Islet of Langerhans (tissue), 1 donor: Measurements from ENCODE around the gene POLR3G.

ENCODE experiments used
- FAIRE-seq: peaks from one replicate; lab custom pipeline; 2011; peaks lifted over from hg19 to GRCh38; lab: Jason Lieb, UNC

Gene POLR3G

GRCh38 chr5:90551376-90551775, 76.7 kb downstream of the POLR3G start:
- FAIRE-seq: no peak

GRCh38 chr5:90553711-90554110, 79.0 kb downstream of the POLR3G start:
- FAIRE-seq: no peak

- FAIRE-seq: no peak
These were observed 79.8 kb downstream of the POLR3G start for GRCh38 chr5:90554358-90555006.

GRCh38 chr5:90555666-90556065, 81.0 kb downstream of the POLR3G start:
- FAIRE-seq: no peak

- FAIRE-seq: no peak
These were observed 82.7 kb downstream of the POLR3G start for GRCh38 chr5:90557391-90557790.

- FAIRE-seq: no peak
These were observed 83.2 kb downstream of the POLR3G start for GRCh38 chr5:90557871-90558270.

GRCh38 chr5:90558344-90559192, 83.9 kb downstream of the POLR3G start, which contains the start of gene ADGRV1:
TSS of gene ADGRV1 (plus strand) at chr5:90558797. CDS start at chr5:90558896, 99 bp downstream.
- FAIRE-seq: no peak

GRCh38 chr5:90560771-90561170, 86.1 kb downstream of the POLR3G start:
- FAIRE-seq: no peak

- FAIRE-seq: no peak
These were observed 87.1 kb downstream of the POLR3G start for GRCh38 chr5:90561766-90562165.

GRCh38 chr5:90562341-90562740, 87.7 kb downstream of the POLR3G start:
- no peak for FAIRE-seq

- no peak for FAIRE-seq
These were observed 88.4 kb downstream of the POLR3G start for GRCh38 chr5:90563108-90563507.
